ENCODE data around the gene CAPS.

CAPS gene

DNA sequence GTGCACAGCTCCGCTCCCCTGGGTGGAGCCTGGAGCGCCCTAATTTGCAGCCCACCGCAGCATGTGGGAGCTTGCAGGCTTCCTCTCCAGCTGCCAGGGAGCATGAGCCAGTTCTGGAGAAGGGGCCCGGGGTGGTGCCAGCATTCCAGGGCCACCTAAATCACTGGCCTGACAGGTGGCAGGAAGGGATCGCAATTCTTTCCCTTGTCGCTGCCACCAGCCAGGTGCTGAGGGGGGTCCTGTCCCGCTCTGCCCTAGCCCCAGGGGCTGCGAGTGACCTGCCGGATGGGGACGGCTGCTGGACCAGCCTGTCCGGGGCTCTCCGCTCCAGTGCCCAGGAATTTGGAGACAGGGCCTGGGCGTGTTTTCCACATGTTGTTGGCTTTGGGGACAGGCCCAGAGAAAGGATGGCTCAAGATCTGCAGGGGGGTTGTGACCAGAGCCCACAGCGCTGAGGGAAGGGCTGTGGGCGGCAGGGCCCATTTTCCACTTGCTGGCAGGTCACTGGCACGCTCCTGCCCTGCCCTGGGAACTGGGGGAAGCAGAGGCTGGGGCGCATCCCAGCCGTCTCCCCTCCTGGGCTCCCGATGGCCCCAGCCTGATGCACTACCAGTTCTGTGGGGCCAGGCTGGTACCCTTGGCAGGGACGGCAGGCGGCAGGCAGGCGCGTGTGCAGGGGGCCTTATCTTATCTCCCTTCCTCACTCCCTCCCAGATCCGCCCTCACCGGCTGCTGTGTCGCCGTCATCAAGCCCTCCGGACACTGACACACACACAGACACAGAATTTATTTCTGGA is 19.9 kb upstream of the CAPS start:
- TF ChIP-seq POLR2AphosphoS5 (IDR thresholded peaks at IDR 0.05; ENCODE audit: low read depth, low read length) (no peak), TAF1 (IDR thresholded peaks at IDR 0.05; ENCODE audit: borderline replicate concordance, insufficient read depth, low read length) (no peak), SIN3A (IDR thresholded peaks at IDR 0.05; ENCODE audit: borderline replicate concordance, insufficient read depth, low read length) (no peak), FOXP2 (optimal IDR thresholded peaks at IDR 0.05; ENCODE audit: borderline replicate concordance, extremely low read depth, extremely low read length, insufficient read depth) (no peak)
- TF ChIP-seq, protein P1, sequence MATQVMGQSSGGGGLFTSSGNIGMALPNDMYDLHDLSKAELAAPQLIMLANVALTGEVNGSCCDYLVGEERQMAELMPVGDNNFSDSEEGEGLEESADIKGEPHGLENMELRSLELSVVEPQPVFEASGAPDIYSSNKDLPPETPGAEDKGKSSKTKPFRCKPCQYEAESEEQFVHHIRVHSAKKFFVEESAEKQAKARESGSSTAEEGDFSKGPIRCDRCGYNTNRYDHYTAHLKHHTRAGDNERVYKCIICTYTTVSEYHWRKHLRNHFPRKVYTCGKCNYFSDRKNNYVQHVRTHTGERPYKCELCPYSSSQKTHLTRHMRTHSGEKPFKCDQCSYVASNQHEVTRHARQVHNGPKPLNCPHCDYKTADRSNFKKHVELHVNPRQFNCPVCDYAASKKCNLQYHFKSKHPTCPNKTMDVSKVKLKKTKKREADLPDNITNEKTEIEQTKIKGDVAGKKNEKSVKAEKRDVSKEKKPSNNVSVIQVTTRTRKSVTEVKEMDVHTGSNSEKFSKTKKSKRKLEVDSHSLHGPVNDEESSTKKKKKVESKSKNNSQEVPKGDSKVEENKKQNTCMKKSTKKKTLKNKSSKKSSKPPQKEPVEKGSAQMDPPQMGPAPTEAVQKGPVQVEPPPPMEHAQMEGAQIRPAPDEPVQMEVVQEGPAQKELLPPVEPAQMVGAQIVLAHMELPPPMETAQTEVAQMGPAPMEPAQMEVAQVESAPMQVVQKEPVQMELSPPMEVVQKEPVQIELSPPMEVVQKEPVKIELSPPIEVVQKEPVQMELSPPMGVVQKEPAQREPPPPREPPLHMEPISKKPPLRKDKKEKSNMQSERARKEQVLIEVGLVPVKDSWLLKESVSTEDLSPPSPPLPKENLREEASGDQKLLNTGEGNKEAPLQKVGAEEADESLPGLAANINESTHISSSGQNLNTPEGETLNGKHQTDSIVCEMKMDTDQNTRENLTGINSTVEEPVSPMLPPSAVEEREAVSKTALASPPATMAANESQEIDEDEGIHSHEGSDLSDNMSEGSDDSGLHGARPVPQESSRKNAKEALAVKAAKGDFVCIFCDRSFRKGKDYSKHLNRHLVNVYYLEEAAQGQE (IDR thresholded peaks at IDR 0.05; ENCODE audit: insufficient read depth in 1 of 2, low read depth in 2 of 2, low read length in 2 of 2) = no peak

DNA sequence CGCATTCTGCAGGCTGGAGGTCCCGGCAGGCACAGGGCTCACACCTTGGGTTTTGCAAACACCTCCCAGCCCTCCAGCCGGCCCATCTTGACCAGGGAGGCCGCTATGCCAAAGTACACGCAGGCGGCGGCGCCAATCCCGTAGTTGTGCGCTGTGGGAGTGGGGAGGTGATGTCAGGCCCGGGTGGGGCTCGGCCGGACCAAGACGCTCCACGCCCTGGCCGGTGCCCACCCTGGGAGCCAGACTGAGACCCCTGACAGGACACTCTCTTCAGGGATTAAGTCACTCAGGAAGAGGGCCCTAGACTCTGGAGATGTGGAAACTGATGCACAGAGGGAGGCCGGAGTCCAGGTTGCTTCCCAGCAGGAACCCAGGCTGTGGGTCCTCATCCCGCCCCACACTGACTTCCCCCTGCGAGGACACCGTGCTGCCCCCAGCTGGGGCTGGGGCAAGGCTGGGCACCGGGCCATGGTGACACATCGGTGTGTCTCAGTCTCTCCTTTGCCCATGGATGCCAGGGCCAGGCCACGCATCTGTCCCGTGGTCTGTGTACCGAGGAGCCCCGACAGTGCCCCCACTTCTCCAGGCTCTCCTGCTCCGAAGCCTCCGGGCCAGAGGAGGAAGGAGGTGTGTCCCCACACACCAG is 19.2 kb upstream of the CAPS start:
- TF ChIP-seq, protein P1 (IDR thresholded peaks at IDR 0.05; ENCODE audit: insufficient read depth in 1 of 2, low read depth in 2 of 2, low read length in 2 of 2) = no peak
- TF ChIP-seq POLR2AphosphoS5 (IDR thresholded peaks at IDR 0.05; ENCODE audit: low read depth, low read length) = no peak
- no peak for TF ChIP-seq TAF1 (IDR thresholded peaks at IDR 0.05; ENCODE audit: borderline replicate concordance, insufficient read depth, low read length)
- TF ChIP-seq SIN3A (IDR thresholded peaks at IDR 0.05; ENCODE audit: borderline replicate concordance, insufficient read depth, low read length) = no peak
- no peak for TF ChIP-seq FOXP2 (optimal IDR thresholded peaks at IDR 0.05; ENCODE audit: borderline replicate concordance, extremely low read depth, extremely low read length, insufficient read depth)

DNA sequence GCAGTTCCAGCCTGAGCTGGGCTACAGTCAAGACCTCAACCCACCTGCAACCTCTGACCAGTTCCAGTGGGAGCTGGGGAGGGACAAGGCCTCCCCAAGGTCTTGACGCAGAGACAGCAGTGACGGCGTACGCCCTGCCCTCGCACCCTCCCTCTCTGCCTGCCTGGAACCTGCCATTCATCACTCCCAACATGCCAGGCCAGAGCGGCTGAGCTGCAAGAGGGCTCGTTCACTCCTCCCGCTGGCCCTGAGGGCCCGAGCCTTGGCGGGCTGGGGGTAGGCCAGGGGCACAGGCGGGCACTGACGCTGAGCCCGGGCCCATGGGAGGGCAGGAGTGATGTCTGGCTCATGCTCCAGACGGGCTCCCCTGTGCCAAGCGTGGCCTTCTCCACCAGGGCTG is 18.6 kb upstream of the CAPS start:
- TF ChIP-seq TAF1 (IDR thresholded peaks at IDR 0.05; ENCODE audit: borderline replicate concordance, insufficient read depth, low read length) (no peak), SIN3A (IDR thresholded peaks at IDR 0.05; ENCODE audit: borderline replicate concordance, insufficient read depth, low read length) (no peak)
- TF ChIP-seq, protein P1 (IDR thresholded peaks at IDR 0.05; ENCODE audit: insufficient read depth in 1 of 2, low read depth in 2 of 2, low read length in 2 of 2) = no peak

DNA sequence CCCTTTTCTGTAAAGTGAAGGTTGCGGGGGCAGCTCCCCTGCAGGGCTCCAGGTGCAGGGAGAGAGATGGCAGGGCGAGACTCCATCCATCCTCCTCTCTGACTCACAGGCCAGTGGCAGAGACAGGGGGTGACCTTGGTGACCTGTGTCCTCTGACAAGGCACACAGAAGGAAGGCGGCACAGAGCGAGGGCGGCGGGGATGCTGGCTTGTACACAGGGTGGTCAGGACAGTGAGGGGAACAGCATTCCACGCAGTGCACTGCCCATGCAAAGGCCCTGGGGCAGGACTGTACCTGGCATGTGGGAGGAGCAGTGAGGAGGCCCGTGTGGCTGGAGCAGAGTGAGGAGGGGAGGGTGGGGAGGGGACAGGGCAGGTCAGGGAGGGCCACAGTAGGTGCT is 18.2 kb upstream of the CAPS start:
- TF ChIP-seq FOXP2 (optimal IDR thresholded peaks at IDR 0.05; ENCODE audit: borderline replicate concordance, extremely low read depth, extremely low read length, insufficient read depth) (no peak), SIN3A (IDR thresholded peaks at IDR 0.05; ENCODE audit: borderline replicate concordance, insufficient read depth, low read length) (no peak), POLR2AphosphoS5 (IDR thresholded peaks at IDR 0.05; ENCODE audit: low read depth, low read length) (no peak), TAF1 (IDR thresholded peaks at IDR 0.05; ENCODE audit: borderline replicate concordance, insufficient read depth, low read length) (no peak)
- TF ChIP-seq, protein P1 (IDR thresholded peaks at IDR 0.05; ENCODE audit: insufficient read depth in 1 of 2, low read depth in 2 of 2, low read length in 2 of 2) = no peak

Measured in PFSK-1 (cell line).